GM23338 (cell line): ENCODE results near the gene OR4E1. TPM values are rescaled to one million over a fixed set of nuclear protein-coding genes. Genes with fewer than 3 reads are reported as not detected.

Source experiments
- ATAC-seq: fragments of 200-7000 bp; cut with Tn5 transposase; 3 replicates; pipeline ENCODE4 v1.9.1; 2020
- DNase-seq: peaks from one replicate; pipeline ENCODE4 v3.0.0-alpha.2; 2015; ENCODE audit warnings: low spot score
- H2AFZ ChIP-seq: fragments of 200-600 bp; sonication (generic); 2 replicates; pipeline ENCODE4 v1.8.0; 2016; ENCODE audit warnings: antibody characterized with exemption, mild to moderate bottlenecking, moderate library complexity
- H3F3A ChIP-seq: fragments of 200-600 bp; sonication (generic); replicated peaks from 2 replicates; pipeline ENCODE4 v1.8.0; 2017; ENCODE audit warnings: antibody characterized with exemption, mixed run types, low read depth
- H3K27ac ChIP-seq: fragments of 200-600 bp; sonication (generic); 2 replicates; pipeline ENCODE4 v1.6.1; 2016; ENCODE audit warnings: low read depth
- H3K27me3 ChIP-seq: fragments of 200-600 bp; sonication (generic); 2 replicates; pipeline ENCODE4 v1.8.0; 2016; ENCODE audit warnings: mild to moderate bottlenecking, mixed run types, moderate library complexity; ENCODE audit not compliant: insufficient read depth
- H3K36me3 ChIP-seq: fragments of 200-600 bp; sonication (generic); 2 replicates; pipeline ENCODE4 v1.8.0; 2016; ENCODE audit warnings: mild to moderate bottlenecking; ENCODE audit not compliant: insufficient read depth
- H3K4me1 ChIP-seq: fragments of 200-600 bp; sonication (generic); 2 replicates; pipeline ENCODE4 v1.8.0; 2016; ENCODE audit warnings: mild to moderate bottlenecking, moderate library complexity; ENCODE audit not compliant: insufficient read depth
- H3K4me2 ChIP-seq: fragments of 200-600 bp; sonication (generic); 2 replicates; pipeline ENCODE4 v1.7.1; 2017; ENCODE audit warnings: mixed run types
- H3K4me3 ChIP-seq: fragments of 200-600 bp; sonication (generic); 2 replicates; pipeline ENCODE4 v1.6.1; 2016; ENCODE audit warnings: mixed run types
- H3K79me2 ChIP-seq: fragments of 200-600 bp; sonication (generic); replicated peaks from 2 replicates; pipeline ENCODE4 v1.8.0; 2017; ENCODE audit warnings: mild to moderate bottlenecking; ENCODE audit not compliant: insufficient read depth
- H3K9me2 ChIP-seq: fragments of 200-600 bp; sonication (generic); 2 replicates; pipeline ENCODE4 v1.8.0; 2017; ENCODE audit not compliant: insufficient read depth
- H4K20me1 ChIP-seq: fragments of 200-600 bp; sonication (generic); replicated peaks from 2 replicates; pipeline ENCODE4 v1.8.0; 2017; ENCODE audit warnings: mild to moderate bottlenecking; ENCODE audit not compliant: insufficient read depth
- H3K27ac Mint-ChIP-seq: 2 replicates; pipeline ENCODE4 v1.8.0; 2020; ENCODE audit warnings: inconsistent platforms, mild to moderate bottlenecking, moderate library complexity, mixed read lengths
- H3K27me3 Mint-ChIP-seq: 3 replicates; pipeline ENCODE4 v1.8.0; 2022; ENCODE audit warnings: low read depth, mild to moderate bottlenecking, moderate library complexity, mixed read lengths, inconsistent platforms; ENCODE audit not compliant: insufficient read depth, poor library complexity
- H3K36me3 Mint-ChIP-seq: 3 replicates; pipeline ENCODE4 v1.8.0; 2021; ENCODE audit warnings: low read depth, mild to moderate bottlenecking, inconsistent platforms, moderate library complexity, mixed read lengths
- H3K4me1 Mint-ChIP-seq: 3 replicates; pipeline ENCODE4 v1.8.0; 2020; ENCODE audit warnings: mild to moderate bottlenecking, inconsistent platforms, mixed read lengths
- H3K4me3 Mint-ChIP-seq: 3 replicates; pipeline ENCODE4 v1.8.0; 2021; ENCODE audit warnings: moderate library complexity, mild to moderate bottlenecking, inconsistent platforms, mixed read lengths
- H3K9me3 Mint-ChIP-seq: 3 replicates; pipeline ENCODE4 v1.8.0; 2020; ENCODE audit warnings: moderate library complexity, mild to moderate bottlenecking, inconsistent platforms, mixed read lengths
- CREB1 ChIP-seq: fragments of 250-450 bp; sonication (Bioruptor Pico); IDR thresholded peaks from 2 replicates; pipeline ENCODE4 v1.5.0; 2020; ENCODE audit warnings: low read depth, mild to moderate bottlenecking, moderate library complexity
- ETS1 ChIP-seq: IDR thresholded peaks from 2 replicates; pipeline ENCODE4 v1.6.1; 2016; ENCODE audit warnings: antibody characterized with exemption
- EZH2 ChIP-seq: fragments of 200-600 bp; sonication (generic); IDR thresholded peaks from one replicate; pipeline ENCODE4 v1.8.0; 2017; ENCODE audit warnings: antibody characterized with exemption, mild to moderate bottlenecking, low read depth; ENCODE audit not compliant: unreplicated experiment
- EZH2phosphoT487 ChIP-seq: fragments of 200-600 bp; sonication (generic); IDR thresholded peaks from one replicate; pipeline ENCODE4 v1.8.1; 2018; ENCODE audit warnings: antibody characterized with exemption; ENCODE audit not compliant: unreplicated experiment
- JUNB ChIP-seq: IDR thresholded peaks from one replicate; pipeline ENCODE4 v1.6.1; 2016; ENCODE audit warnings: antibody characterized with exemption; ENCODE audit not compliant: unreplicated experiment
- NANOG ChIP-seq: IDR thresholded peaks from 2 replicates; pipeline ENCODE4 v1.6.1; 2016; ENCODE audit warnings: antibody characterized with exemption, borderline replicate concordance
- POLR2AphosphoS5 ChIP-seq: IDR thresholded peaks from 2 replicates; pipeline ENCODE4 v1.6.1; 2016; ENCODE audit warnings: antibody characterized with exemption, low read depth
- REST ChIP-seq: IDR thresholded peaks from one replicate; pipeline ENCODE4 v1.6.1; 2018; ENCODE audit warnings: antibody characterized with exemption; ENCODE audit not compliant: unreplicated experiment
- STAT1 ChIP-seq: IDR thresholded peaks from one replicate; pipeline ENCODE4 v1.6.1; 2016; ENCODE audit warnings: antibody characterized with exemption; ENCODE audit not compliant: unreplicated experiment
- ZNF114 ChIP-seq: fragments of 250-450 bp; sonication (Bioruptor Pico); IDR thresholded peaks from 2 replicates; pipeline ENCODE4 v1.5.0; 2020; ENCODE audit warnings: mild to moderate bottlenecking, moderate library complexity
- ZNF331 ChIP-seq: fragments of 250-450 bp; sonication (Bioruptor Pico); IDR thresholded peaks from 2 replicates; pipeline ENCODE4 v1.5.0; 2020; ENCODE audit warnings: low read depth, mild to moderate bottlenecking, moderate library complexity
- ZNF462 ChIP-seq: fragments of 250-450 bp; sonication (Bioruptor Pico); IDR thresholded peaks from 2 replicates; pipeline ENCODE4 v1.5.0; 2020; ENCODE audit warnings: mild to moderate bottlenecking, moderate library complexity
- long read RNA-seq: library from polyadenylated mRNA; unstranded; transcript quantifications from one replicate; pipeline ENCODE4 v2.0.0, GENCODE V29; 2020; ENCODE audit not compliant: unreplicated experiment
- polyA plus RNA-seq: library from polyadenylated mRNA; unstranded; fragments of >200 nt; fragmentation: Nextera tagmentation; extraction: Ambion mirVana; gene quantifications from 2 replicates; pipeline ENCODE4 v1.2.1, GENCODE V29; 2016
- total RNA-seq: library from RNA; depleted of rRNA; stranded (reverse); fragments of >200 nt; shearing (Covaris generic); gene quantifications from 2 replicates; pipeline ENCODE4 v1.2.3, GENCODE V29; 2014; rRNA removed
- TF ChIP-seq, protein P1 (sequence below), 2 experiments: fragments of 200-600 bp in 1 of 2; sonication (generic) in 1 of 2; conservative IDR thresholded peaks; 2 replicates each; pipeline versions ENCODE4 v1.5.1 to v1.6.1; 2016 to 2017; ENCODE audit warnings: antibody characterized with exemption in 2 of 2, low read depth in 2 of 2, mild to moderate bottlenecking in 2 of 2, moderate library complexity in 1 of 2

OR4E1 gene
- total RNA-seq = not detected in 2 replicates
- not detected in 2 replicates for polyA plus RNA-seq
- long read RNA-seq = 0 reads

DNA sequence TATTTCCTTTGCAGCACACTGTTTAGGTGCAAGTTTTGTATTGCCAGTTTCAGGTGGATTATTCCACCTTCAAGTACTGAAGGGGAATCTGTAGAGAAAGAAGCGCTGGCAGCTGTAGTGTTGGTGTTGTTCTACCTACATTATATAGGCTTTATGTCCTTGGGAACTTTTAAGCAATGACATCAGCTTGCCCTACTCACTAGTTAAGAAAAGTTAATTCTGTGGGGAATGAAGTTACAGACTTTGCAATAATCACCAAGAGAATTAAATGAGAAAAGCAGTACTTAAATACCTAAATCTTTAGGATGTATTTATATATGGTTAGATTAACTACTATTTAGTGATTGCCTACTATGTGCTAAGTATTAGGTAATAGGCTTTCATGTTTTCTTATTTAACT, at the start of gene OR4E1:
Gene OR4E1, minus strand, starts transcription at position 101 of the 400 bp plus-strand sequence. CDS start 2,883 bp downstream, outside the sequence.
- Histone ChIP-seq H3K9me2 (0 out of 2 replicates have a peak, but pooled peaks cover 5% of the 10 kb centered on the region), H2AFZ (no peak within 1 kb of the TSS), H3K79me2 (no peaks in the 10 kb centered on the region), H3K27me3 (no peaks in the 10 kb centered on the region), H3K4me1 (no peaks in the 10 kb centered on the region), H3K4me3 (no peak within 1 kb of the TSS), H3K4me2 (no peak within 1 kb of the TSS), H3K36me3 (no peaks in the 10 kb centered on the region), H3F3A (no peaks in the 10 kb centered on the region), H4K20me1 (no peaks in the 10 kb centered on the region), H3K27ac (no peak within 1 kb of the TSS)
- Mint-ChIP-seq H3K27me3 (peaks cover 3% of the 10 kb centered on the region), H3K36me3 (no peaks in the 10 kb centered on the region), H3K27ac (no peak within 1 kb of the TSS), H3K9me3 (no peaks in the 10 kb centered on the region), H3K4me3 (no peak within 1 kb of the TSS), H3K4me1 (no peaks in the 10 kb centered on the region)
- TF ChIP-seq JUNB = no peak
- no peak for TF ChIP-seq STAT1
- no peak for TF ChIP-seq ZNF114
- TF ChIP-seq ETS1 = no peak
- TF ChIP-seq ZNF331 = no peak
- no peak for TF ChIP-seq EZH2
- TF ChIP-seq NANOG = no peak
- TF ChIP-seq ZNF462 (CRISPR knock-in tag) = no peak
- TF ChIP-seq, protein P1, sequence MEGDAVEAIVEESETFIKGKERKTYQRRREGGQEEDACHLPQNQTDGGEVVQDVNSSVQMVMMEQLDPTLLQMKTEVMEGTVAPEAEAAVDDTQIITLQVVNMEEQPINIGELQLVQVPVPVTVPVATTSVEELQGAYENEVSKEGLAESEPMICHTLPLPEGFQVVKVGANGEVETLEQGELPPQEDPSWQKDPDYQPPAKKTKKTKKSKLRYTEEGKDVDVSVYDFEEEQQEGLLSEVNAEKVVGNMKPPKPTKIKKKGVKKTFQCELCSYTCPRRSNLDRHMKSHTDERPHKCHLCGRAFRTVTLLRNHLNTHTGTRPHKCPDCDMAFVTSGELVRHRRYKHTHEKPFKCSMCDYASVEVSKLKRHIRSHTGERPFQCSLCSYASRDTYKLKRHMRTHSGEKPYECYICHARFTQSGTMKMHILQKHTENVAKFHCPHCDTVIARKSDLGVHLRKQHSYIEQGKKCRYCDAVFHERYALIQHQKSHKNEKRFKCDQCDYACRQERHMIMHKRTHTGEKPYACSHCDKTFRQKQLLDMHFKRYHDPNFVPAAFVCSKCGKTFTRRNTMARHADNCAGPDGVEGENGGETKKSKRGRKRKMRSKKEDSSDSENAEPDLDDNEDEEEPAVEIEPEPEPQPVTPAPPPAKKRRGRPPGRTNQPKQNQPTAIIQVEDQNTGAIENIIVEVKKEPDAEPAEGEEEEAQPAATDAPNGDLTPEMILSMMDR (conservative IDR thresholded peaks at IDR 0.05; ENCODE audit: low read depth in 2 of 2) = no peak
- no peak for TF ChIP-seq EZH2phosphoT487
- no peak for TF ChIP-seq POLR2AphosphoS5
- no peak for TF ChIP-seq REST
- no peak for TF ChIP-seq CREB1 (CRISPR knock-in tag)
- DNase-seq (no peak), ATAC-seq (no peak)
